ENCODE results near the gene MYCBPAP. TPM values are rescaled to one million over a fixed set of nuclear protein-coding genes. Genes with fewer than 3 reads are reported as not detected.

The MYCBPAP gene, protein sequence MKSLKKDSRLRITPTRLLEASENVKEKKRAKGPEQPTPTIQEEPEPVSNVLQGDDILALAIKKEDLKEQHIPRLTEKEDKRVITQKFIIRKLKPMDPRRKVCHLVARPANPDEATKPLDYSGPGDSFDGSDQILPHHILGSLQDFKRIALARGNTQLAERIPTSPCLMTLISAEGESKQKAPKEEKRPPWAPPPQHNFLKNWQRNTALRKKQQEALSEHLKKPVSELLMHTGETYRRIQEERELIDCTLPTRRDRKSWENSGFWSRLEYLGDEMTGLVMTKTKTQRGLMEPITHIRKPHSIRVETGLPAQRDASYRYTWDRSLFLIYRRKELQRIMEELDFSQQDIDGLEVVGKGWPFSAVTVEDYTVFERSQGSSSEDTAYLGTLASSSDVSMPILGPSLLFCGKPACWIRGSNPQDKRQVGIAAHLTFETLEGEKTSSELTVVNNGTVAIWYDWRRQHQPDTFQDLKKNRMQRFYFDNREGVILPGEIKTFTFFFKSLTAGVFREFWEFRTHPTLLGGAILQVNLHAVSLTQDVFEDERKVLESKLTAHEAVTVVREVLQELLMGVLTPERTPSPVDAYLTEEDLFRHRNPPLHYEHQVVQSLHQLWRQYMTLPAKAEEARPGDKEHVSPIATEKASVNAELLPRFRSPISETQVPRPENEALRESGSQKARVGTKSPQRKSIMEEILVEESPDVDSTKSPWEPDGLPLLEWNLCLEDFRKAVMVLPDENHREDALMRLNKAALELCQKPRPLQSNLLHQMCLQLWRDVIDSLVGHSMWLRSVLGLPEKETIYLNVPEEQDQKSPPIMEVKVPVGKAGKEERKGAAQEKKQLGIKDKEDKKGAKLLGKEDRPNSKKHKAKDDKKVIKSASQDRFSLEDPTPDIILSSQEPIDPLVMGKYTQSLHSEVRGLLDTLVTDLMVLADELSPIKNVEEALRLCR
- 0.25 TPM in 1 of 2 replicates, not detected in the other for total RNA-seq

DNA sequence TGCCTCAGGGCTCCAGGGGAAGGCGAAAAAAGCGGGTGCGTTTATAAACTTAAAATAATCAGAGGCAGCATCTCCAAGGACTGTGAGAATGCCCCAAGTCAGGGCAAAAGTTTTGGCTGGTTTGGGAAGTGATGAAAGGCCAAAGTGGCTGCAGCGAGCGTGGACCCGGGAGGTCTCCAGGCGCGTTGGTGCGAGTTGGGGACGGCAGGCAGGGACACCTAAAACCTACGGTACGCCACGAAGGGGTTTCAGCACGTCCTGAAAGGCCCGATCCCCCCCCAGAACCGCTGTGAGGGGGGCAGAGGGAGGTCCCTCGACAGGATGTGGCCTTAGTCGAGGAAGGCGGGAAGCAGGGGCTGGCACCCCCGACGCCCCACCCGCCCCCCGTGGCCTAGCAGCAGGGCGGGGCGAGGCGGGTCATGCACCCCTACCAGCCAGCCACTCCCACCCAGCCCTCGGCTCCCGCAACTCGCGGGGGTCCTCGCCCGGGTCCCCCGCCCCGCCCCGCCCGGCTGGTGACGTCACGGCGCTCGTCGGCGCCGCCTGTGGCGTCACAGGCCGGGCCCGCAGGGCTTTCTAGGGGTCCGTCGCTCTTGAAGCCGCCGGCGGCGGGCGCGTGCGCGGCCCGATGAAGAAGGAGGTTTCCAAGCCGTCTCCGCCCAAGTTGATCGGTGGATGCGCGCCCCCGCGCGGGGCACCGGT is at the start of gene MYCBPAP:
Gene MYCBPAP, plus strand, starts transcription at position 569 of the 702 bp plus-strand sequence. CDS start 236 bp downstream, outside the sequence.

DNA sequence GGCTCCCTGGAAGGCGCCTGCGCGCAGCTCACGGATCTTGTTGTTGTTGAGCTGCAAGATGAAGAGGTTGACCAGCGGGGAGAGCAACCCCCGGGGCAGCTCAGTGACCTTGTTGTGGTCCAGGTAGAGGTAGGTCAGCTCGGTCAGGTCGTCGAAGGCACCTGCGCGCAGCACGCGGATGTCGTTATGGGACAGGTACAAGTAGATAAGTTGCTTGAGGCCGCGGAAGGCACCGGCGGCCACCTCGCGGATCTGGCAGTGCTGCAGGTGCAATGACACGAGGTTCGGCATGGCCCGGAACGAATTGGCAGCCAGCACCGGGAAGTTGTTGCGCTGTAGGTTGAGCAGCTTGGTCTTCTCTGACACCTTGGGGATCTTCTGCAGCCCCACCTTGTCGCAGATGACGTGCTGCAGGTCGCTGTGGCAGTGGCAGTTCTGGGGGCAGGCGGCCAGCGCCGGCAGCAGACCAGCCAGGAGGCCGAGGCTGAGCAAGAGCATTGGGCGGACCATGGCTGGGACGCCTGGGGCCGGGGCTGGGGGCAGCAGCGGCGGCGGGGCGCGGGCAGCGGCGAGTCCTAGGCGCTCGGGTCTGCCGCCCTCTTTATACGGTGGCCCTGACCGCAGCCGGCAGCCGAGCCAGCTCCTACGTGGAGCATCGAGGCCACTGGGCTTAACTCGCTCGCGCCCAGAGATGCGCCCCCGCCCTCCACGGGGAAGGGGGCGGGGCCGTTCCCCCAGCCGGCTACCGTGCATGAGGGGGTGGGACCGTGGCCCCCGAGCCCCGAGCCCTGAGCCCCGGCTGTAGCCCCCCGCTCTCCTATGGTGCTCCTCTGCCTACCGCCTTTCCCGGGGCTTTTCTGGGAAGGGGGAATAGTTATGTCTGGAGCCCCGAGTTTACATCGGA is 39.7 kb upstream of the MYCBPAP start, which contains the start of gene CHAD:
Gene CHAD, minus strand, starts transcription at position 577 of the 904 bp plus-strand sequence. Its CDS starts 67 bp downstream, at position 510.

DNA sequence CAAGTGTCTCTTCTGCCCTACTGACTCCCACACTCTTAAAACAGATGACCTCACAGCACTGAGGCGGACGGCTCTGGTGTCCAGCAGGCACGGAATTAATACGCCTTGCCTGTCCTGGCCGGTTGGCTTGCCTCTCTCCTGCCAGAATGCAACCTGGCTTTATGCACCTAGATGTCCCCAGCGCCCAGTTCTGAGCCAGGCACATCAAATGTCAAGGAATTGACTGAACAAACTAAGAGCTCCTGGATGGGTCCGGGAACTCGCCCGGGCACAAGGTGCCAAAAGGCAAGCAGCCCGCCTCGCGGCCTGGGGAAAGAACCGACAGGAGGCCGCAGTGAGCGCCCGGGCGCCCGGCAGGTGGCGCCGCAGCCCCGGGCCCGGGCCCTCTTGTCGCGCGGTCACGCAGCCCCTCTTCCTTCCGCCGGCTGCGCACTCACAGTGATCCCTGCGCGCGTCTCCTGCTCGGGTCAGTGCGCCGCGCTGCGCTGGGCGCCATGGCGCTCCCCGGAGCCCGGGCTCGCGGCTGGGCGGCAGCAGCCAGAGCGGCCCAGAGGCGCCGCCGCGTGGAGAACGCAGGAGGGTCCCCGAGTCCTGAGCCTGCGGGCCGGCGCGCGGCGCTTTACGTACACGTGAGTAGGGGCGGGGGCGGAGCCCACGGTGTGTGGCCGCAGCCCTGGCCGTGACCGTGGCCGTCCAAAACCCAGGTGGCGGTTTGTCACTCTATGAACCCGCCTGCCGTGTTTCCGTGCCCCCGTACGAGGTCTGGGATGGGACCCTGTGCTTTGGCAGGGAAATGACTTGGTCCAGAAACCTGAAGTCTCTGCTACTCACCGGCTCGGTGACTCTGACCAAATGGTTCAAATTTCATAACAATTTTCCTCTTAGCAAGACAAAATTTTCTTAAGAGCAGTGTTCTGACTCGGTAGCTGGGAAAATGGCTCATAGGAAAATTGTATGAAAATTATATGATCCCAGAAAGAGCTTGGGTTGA is 29.6 kb upstream of the MYCBPAP start, which contains the start of gene RSAD1:
Gene RSAD1, plus strand, starts transcription at position 470 of the 991 bp plus-strand sequence. Its CDS starts 25 bp downstream, at position 495.

DNA sequence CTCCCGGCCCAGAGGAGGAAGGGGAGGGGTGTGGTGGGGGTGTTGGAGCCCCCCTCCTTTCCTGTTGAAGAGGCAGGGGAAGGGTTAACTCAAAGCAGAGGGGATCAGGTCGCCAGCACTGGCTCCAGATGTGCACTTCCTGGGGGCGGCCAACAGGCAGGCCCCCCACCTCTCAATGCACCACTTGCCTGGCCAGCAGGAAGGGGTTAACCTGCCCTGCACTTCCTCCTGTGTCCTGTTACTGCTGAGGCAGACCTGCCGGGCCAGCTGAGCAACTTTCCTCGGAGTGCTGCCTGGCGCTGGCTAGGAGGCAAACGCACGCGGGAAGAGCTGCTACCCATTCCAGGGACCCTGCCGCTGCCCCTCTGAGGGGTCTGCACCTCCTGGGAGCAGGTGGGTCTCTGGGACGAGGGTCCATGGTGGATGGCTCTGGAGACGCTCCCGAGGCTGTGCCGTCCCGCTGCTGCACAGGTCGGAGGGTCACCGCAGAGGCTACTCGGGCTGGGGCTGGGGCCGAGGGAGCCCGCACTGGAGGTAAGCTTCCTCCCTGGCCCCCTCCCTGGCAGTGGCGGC is 24.3 kb downstream of the MYCBPAP start, which contains the start of gene EPN3:
Gene EPN3, plus strand, starts transcription at position 284 of the 573 bp plus-strand sequence. CDS start 3,822 bp downstream, outside the sequence.

DNA sequence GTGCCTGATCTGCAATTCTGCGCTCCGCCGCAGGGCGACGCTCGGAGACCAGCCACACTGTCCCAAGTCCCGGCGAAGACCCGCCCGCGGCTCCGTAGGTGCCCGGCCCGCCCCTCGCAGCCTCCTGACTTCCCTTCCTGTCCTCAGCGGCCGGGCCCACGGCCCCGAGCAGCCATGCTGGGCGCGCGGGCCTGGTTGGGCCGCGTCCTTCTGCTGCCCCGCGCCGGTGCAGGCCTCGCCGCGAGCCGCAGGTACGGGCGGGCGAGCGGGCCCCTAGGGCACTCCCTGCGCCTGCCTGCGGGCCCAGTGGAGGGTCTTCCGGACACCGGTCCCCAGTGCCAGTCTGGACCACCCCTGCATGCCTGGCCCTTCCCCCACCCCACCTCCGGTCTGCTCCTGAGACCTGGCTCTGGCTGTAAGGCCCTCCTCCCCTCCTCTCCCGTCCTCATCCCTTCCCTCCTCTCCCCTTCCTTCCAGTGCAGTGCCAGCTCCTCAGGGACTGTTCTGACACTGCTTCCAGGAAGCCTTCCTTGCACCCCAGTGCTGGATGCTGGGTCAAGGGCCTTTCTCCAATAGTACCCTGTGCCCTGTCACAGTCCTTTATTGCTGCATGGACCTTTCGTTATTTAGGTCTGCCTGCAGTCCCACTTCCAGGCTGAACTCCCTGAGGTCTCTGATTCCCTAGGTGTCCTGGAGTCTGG is 38.9 kb downstream of the MYCBPAP start, which contains the start of gene SPATA20:
Gene SPATA20, plus strand, starts transcription at position 140 of the 701 bp plus-strand sequence. Its CDS starts 35 bp downstream, at position 175.

DNA sequence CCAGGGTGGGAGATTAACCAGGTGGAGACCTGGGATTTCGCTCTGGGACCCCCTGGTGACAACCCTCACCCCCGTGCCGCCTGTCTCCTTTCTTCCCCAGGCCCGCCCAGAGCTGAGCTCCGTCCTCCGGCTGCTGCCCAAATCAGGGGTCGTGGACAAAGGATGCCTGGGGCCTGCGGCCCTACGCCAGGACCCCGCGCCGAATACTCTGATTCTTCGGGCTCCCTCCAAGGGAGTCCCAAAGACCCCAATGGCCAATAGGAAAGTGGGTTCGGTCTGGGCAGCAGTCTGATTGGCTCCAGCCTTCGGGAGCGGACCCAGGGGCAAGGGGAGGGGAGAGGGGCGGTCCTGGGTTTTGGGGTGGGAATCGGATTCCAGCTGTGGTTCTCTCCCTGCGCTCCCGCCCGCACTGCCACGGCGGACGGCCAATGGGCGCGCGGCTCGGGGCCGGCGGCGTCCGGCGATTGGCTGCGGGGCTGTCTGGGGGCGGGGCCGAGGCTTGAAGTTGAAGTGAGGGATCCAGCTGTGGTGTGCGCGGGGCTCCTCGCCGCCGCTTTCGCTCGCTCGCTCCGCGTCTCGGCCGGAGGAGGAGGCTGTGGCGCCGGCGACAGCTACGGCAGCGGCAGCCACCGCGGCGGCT is 52.1 kb downstream of the MYCBPAP start, which contains the start of gene CACNA1G:
Gene CACNA1G, plus strand, starts transcription at position 531 of the 640 bp plus-strand sequence. CDS start 745 bp downstream, outside the sequence.

Other genes with a start within 250 kb of the MYCBPAP start
- gene TMEM92, start 234.0 kb upstream of the MYCBPAP start, total RNA-seq = not detected in 2 replicates
- 23.4 and 26.8 TPM in 2 replicates for gene XYLT2, start 162.3 kb upstream of the MYCBPAP start, total RNA-seq
- 64.3 and 68.2 TPM in 2 replicates for gene MRPL27, start 135.3 kb upstream of the MYCBPAP start, total RNA-seq
- gene EME1, start 135.2 kb upstream of the MYCBPAP start, total RNA-seq = 0.20 and 0.94 TPM in 2 replicates
- 111 and 127 TPM in 2 replicates for gene LRRC59, start 110.9 kb upstream of the MYCBPAP start, total RNA-seq
- 29.0 and 31.8 TPM in 2 replicates for gene ACSF2, start 82.2 kb upstream of the MYCBPAP start, total RNA-seq
- gene CHAD, start 39.6 kb upstream of the MYCBPAP start, total RNA-seq = 0.10 TPM in 1 of 2 replicates, not detected in the other
- 16.9 and 17.5 TPM in 2 replicates for gene RSAD1, start 29.6 kb upstream of the MYCBPAP start, total RNA-seq
- not detected in 2 replicates for gene EPN3, start 24.3 kb downstream of the MYCBPAP start, total RNA-seq
- gene SPATA20, start 38.7 kb downstream of the MYCBPAP start, total RNA-seq = 68.9 and 129 TPM in 2 replicates
- gene CACNA1G, start 52.3 kb downstream of the MYCBPAP start, total RNA-seq = 1.8 and 2.1 TPM in 2 replicates
- 26.9 and 32.6 TPM in 2 replicates for gene ABCC3, start 126.4 kb downstream of the MYCBPAP start, total RNA-seq
- 21.0 and 22.0 TPM in 2 replicates for gene ANKRD40, start 199.5 kb downstream of the MYCBPAP start, total RNA-seq
- 14.6 and 26.2 TPM in 2 replicates for gene LUC7L3, start 211.2 kb downstream of the MYCBPAP start, total RNA-seq